Fibroblast of lung (primary cell): ENCODE results near the gene GABBR2.

Experiments used
- CTCF ChIP-seq, 2 donors: IDR thresholded peaks in 1 of 2; conservative IDR thresholded peaks in 1 of 2; 1 replicate in 1 of 2; 2 replicates in 1 of 2; pipeline ENCODE4 v1.5.1; 2011 to 2012; ENCODE audit warnings: low read length in 2 of 2, control low read depth in 1 of 2, inconsistent platforms in 1 of 2, low read depth in 1 of 2, mild to moderate bottlenecking in 1 of 2
- EZH2 ChIP-seq: IDR thresholded peaks from 2 replicates; pipeline ENCODE4 v1.5.1; 2012; ENCODE audit warnings: low read length, control low read depth, mild to moderate bottlenecking; ENCODE audit errors: missing control alignments

GRCh38 chr9:98332405-98332831 lies 376.3 kb downstream of the GABBR2 start:
- TF ChIP-seq CTCF (conservative IDR thresholded peaks at IDR 0.05 in 1 of 2, IDR thresholded peaks at IDR 0.05 in 1 of 2; ENCODE audit: low read depth in 1 of 2, low read length in 2 of 2) (no peak), EZH2 (no peak)
